SK-N-SH treated with all-trans-retinoic acid at 6 μM for 48 hours (cell line): Measurements from ENCODE around the gene USB1.

Source experiments
- ATAC-seq: fragments of 200-7000 bp; cut with Tn5 transposase; 3 replicates; pipeline ENCODE4 v1.9.1; 2020; ENCODE audit warnings: mild to moderate bottlenecking, moderate library complexity
- ARNTL ChIP-seq: fragments of 450-650 bp; formaldehyde crosslinking; IDR thresholded peaks from 2 replicates; pipeline ENCODE4 v1.5.0; 2020; ENCODE audit warnings: low read depth, mild to moderate bottlenecking, moderate library complexity, borderline replicate concordance
- CSRNP3 ChIP-seq: fragments of 250-450 bp; sonication (Bioruptor Pico); IDR thresholded peaks from 2 replicates; pipeline ENCODE4 v1.5.1; 2021; ENCODE audit warnings: mild to moderate bottlenecking, moderate library complexity
- ESRRG ChIP-seq: fragments of 250-450 bp; sonication (Bioruptor Pico); IDR thresholded peaks from 2 replicates; pipeline ENCODE4 v1.6.1; 2021; ENCODE audit warnings: mild to moderate bottlenecking
- GLIS3 ChIP-seq: fragments of 250-450 bp; sonication (Bioruptor Pico); IDR thresholded peaks from 2 replicates; pipeline ENCODE4 v1.5.0; 2020; ENCODE audit warnings: mild to moderate bottlenecking, moderate library complexity
- ISL1 ChIP-seq: fragments of 250-450 bp; sonication (Bioruptor Pico); IDR thresholded peaks from 2 replicates; pipeline ENCODE4 v2.1.2; 2022; ENCODE audit warnings: mild to moderate bottlenecking, moderate library complexity
- PATZ1 ChIP-seq: fragments of 250-450 bp; sonication (Bioruptor Pico); IDR thresholded peaks from 2 replicates; pipeline ENCODE4 v1.8.0; 2020; ENCODE audit warnings: mild to moderate bottlenecking, moderate library complexity, borderline replicate concordance
- PPARA ChIP-seq: fragments of 250-450 bp; sonication (Bioruptor Pico); IDR thresholded peaks from 2 replicates; pipeline ENCODE4 v1.5.0; 2020; ENCODE audit warnings: mild to moderate bottlenecking, borderline replicate concordance
- RARB ChIP-seq: fragments of 250-450 bp; sonication (Bioruptor Pico); IDR thresholded peaks from 2 replicates; pipeline ENCODE4 v1.8.0; 2021; ENCODE audit warnings: mild to moderate bottlenecking, moderate library complexity
- TCF4 ChIP-seq: fragments of 250-450 bp; sonication (Bioruptor Pico); IDR thresholded peaks from 2 replicates; pipeline ENCODE4 v1.8.0; 2021; ENCODE audit warnings: mild to moderate bottlenecking, moderate library complexity, borderline replicate concordance
- TOX ChIP-seq: fragments of 250-450 bp; sonication (Bioruptor Pico); IDR thresholded peaks from 2 replicates; pipeline ENCODE4 v1.8.0; 2021; ENCODE audit warnings: mild to moderate bottlenecking, moderate library complexity, borderline replicate concordance
- TSHZ2 ChIP-seq: fragments of 250-450 bp; sonication (Bioruptor Pico); IDR thresholded peaks from 2 replicates; pipeline ENCODE4 v1.5.0; 2020; ENCODE audit warnings: mild to moderate bottlenecking, moderate library complexity
- ZC3H10 ChIP-seq: fragments of 250-450 bp; sonication (Bioruptor Pico); IDR thresholded peaks from 2 replicates; pipeline ENCODE4 v1.5.1; 2021; ENCODE audit warnings: mild to moderate bottlenecking, moderate library complexity
- ZFP3 ChIP-seq: fragments of 250-450 bp; sonication (Bioruptor Pico); IDR thresholded peaks from 2 replicates; pipeline ENCODE4 v1.5.0; 2020; ENCODE audit warnings: mild to moderate bottlenecking, moderate library complexity
- ZNF565 ChIP-seq: fragments of 450-650 bp; formaldehyde crosslinking; conservative IDR thresholded peaks from 2 replicates; pipeline ENCODE4 v1.5.0; 2020; ENCODE audit warnings: low read depth, mild to moderate bottlenecking, moderate library complexity
- ZNF70 ChIP-seq: fragments of 450-650 bp; formaldehyde crosslinking; IDR thresholded peaks from 2 replicates; pipeline ENCODE4 v1.5.0; 2020; ENCODE audit warnings: mild to moderate bottlenecking, moderate library complexity
- ZNF8 ChIP-seq: fragments of 450-650 bp; formaldehyde crosslinking; IDR thresholded peaks from 2 replicates; pipeline ENCODE4 v1.5.0; 2020; ENCODE audit warnings: mild to moderate bottlenecking, moderate library complexity
- TF ChIP-seq, protein P1 (sequence below): fragments of 250-450 bp; sonication (Bioruptor Pico); IDR thresholded peaks from 2 replicates; pipeline ENCODE4 v1.8.0; 2021; ENCODE audit warnings: low read depth, mild to moderate bottlenecking, moderate library complexity, borderline replicate concordance

Gene USB1

GRCh38 chr16:58016840-58017446, 15.7 kb downstream of the USB1 start:
- no peak for TF ChIP-seq TCF4 (CRISPR knock-in tag)
- no peak for TF ChIP-seq ISL1
- TF ChIP-seq CSRNP3 = no peak
- no peak for TF ChIP-seq ZFP3 (CRISPR knock-in tag)
- no peak for TF ChIP-seq TSHZ2 (CRISPR knock-in tag)
- no peak for TF ChIP-seq GLIS3 (CRISPR knock-in tag)
- TF ChIP-seq ZNF565 (CRISPR knock-in tag) = no peak
- TF ChIP-seq ESRRG = no peak
- ATAC-seq = no peak

DNA sequence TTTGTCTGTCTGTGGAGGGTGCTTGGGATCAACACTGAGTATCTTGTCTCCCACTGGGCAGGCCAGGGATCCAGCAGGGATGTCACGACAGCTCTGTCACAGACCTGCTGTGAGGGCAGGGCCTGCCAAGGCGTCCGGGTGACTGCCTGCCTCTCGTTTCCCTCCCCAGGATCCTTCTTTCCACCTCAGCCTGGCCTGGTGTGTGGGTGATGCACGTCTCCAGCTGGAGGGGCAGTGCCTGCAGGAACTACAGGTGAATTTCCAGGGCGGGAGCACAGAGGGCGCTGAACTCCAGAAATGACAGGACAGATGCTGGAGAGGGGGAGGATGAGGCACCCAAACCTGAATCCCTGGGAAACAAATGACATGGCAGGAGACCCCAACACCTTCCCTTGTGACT, 17.6 kb downstream of the USB1 start:
- no peak for ATAC-seq
- TF ChIP-seq ZC3H10 (CRISPR knock-in tag) (no peak), ISL1 (no peak), GLIS3 (CRISPR knock-in tag) (no peak), TSHZ2 (CRISPR knock-in tag) (no peak)

- no peak for ATAC-seq
- TF ChIP-seq ARNTL = no peak
- TF ChIP-seq ZNF70 (CRISPR knock-in tag) = no peak
- no peak for TF ChIP-seq PATZ1 (CRISPR knock-in tag)
- no peak for TF ChIP-seq ISL1
- no peak for TF ChIP-seq TOX (CRISPR knock-in tag)
- TF ChIP-seq, protein P1, sequence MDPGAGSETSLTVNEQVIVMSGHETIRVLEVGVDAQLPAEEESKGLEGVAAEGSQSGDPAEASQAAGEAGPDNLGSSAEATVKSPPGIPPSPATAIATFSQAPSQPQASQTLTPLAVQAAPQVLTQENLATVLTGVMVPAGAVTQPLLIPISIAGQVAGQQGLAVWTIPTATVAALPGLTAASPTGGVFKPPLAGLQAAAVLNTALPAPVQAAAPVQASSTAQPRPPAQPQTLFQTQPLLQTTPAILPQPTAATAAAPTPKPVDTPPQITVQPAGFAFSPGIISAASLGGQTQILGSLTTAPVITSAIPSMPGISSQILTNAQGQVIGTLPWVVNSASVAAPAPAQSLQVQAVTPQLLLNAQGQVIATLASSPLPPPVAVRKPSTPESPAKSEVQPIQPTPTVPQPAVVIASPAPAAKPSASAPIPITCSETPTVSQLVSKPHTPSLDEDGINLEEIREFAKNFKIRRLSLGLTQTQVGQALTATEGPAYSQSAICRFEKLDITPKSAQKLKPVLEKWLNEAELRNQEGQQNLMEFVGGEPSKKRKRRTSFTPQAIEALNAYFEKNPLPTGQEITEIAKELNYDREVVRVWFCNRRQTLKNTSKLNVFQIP (CRISPR knock-in tag) = no peak
- no peak for TF ChIP-seq ESRRG
- no peak for TF ChIP-seq ZNF8 (CRISPR knock-in tag)
- TF ChIP-seq TSHZ2 (CRISPR knock-in tag) = no peak
- TF ChIP-seq PPARA (CRISPR knock-in tag) = no peak
- no peak for TF ChIP-seq ZC3H10 (CRISPR knock-in tag)
- no peak for TF ChIP-seq ZNF565 (CRISPR knock-in tag)
- no peak for TF ChIP-seq RARB (CRISPR knock-in tag)
- TF ChIP-seq ZFP3 (CRISPR knock-in tag) = no peak
- TF ChIP-seq CSRNP3 = no peak
These were observed 18.8 kb downstream of the USB1 start for GRCh38 chr16:58019866-58020538.
